Heart left ventricle (tissue), 16 donors: Measurements from ENCODE around the gene CTNND2. TPM values are rescaled to one million over a fixed set of nuclear protein-coding genes. Genes with fewer than 3 reads are reported as not detected.

Experiments
- ATAC-seq, 4 donors: fragments of 200-7000 bp; cut with Tn5 transposase; one replicate each; pipeline ENCODE4 v1.9.1; 2020 to 2022; ENCODE audit warnings: moderate library complexity in 4 of 4, mild to moderate bottlenecking in 3 of 4, moderate number of reproducible peaks in 1 of 4
- DNase-seq, 5 donors: peaks; one replicate each; pipeline ENCODE4 v3.0.0-alpha.2; 2020
- H3K27ac ChIP-seq, 12 donors: fragments of 200-600 bp; sonication (generic) in 4 of 12; one replicate each; pipeline versions ENCODE4 v1.5.0 to v1.8.0; 2016 to 2022; ENCODE audit warnings: mild to moderate bottlenecking in 2 of 12
- H3K27me3 ChIP-seq, 9 donors: fragments of 200-600 bp; sonication (generic) in 2 of 9; one replicate each; pipeline versions ENCODE4 v1.5.1 to v1.8.0; 2016 to 2022; ENCODE audit warnings: mild to moderate bottlenecking in 3 of 9
- H3K36me3 ChIP-seq, 9 donors: fragments of 200-600 bp; sonication (generic) in 2 of 9; one replicate each; pipeline versions ENCODE4 v1.5.0 to v1.8.0; 2018 to 2022; ENCODE audit warnings: mild to moderate bottlenecking in 2 of 9
- H3K4me1 ChIP-seq, 12 donors: fragments of 200-600 bp; sonication (generic) in 4 of 12; one replicate each; pipeline versions ENCODE4 v1.5.0 to v1.8.0; 2016 to 2022; ENCODE audit warnings: mild to moderate bottlenecking in 3 of 12
- H3K4me3 ChIP-seq, 12 donors: fragments of 200-600 bp; sonication (generic) in 4 of 12; one replicate each; pipeline versions ENCODE4 v1.5.0 to v1.8.0; 2017 to 2022; ENCODE audit warnings: mild to moderate bottlenecking in 9 of 12, moderate library complexity in 4 of 12
- H3K9me3 ChIP-seq, 12 donors: fragments of 200-600 bp; sonication (generic) in 4 of 12; one replicate each; pipeline versions ENCODE4 v1.5.0 to v1.8.0; 2016 to 2022; ENCODE audit warnings: mild to moderate bottlenecking in 1 of 12
- CTCF ChIP-seq, 12 donors: fragments of 200-600 bp; sonication (generic) in 4 of 12; IDR thresholded peaks; one replicate each; pipeline versions ENCODE4 v1.5.0 to v1.8.0; 2018 to 2022; ENCODE audit warnings: antibody characterized with exemption in 12 of 12, mild to moderate bottlenecking in 5 of 12
- POLR2A ChIP-seq, 2 donors: fragments of 450-650 bp; IDR thresholded peaks; one replicate each; pipeline ENCODE4 v1.6.1; 2017; ENCODE audit warnings: antibody characterized with exemption in 2 of 2, mild to moderate bottlenecking in 2 of 2, moderate library complexity in 2 of 2
- WGBS, 4 donors: extraction: QIAGEN DNeasy Blood & Tissue Kit in 2 of 4; methylation state at CpG; one replicate each; pipeline versions ENCODE4 v1.1.5 to v1.1.7; 2013 to 2018; 5-methylcytosine and 5-hydroxymethylcytosine counted together
- intact Hi-C, 10 donors: fragments of 100-400 bp; cut with DNase I; formaldehyde crosslinking; loops; one replicate each; pipeline versions ENCODE4 v1.11.1 to v1.14.2; 2022
- polyA plus RNA-seq, 2 donors: library from polyadenylated mRNA; stranded (reverse); fragments of 200-250 nt; gene quantifications; one replicate each; pipeline ENCODE4 v1.2.3, GENCODE V29; 2013
- total RNA-seq, 9 donors: library from RNA; depleted of rRNA in 2 of 9; stranded (reverse); fragments of >200 nt in 2 of 9; fragmentation: NEBNext Ultra II Directional in 3 of 9; extraction: Animal tissue kit (Norgen Biotek cat#: 25700) in 3 of 9; gene quantifications; one replicate each; pipeline versions ENCODE4 v1.1.0 to v1.2.4, GENCODE V29; 2016 to 2023
- donor health status: ischemic (EF 13 %, LVEDD 7.1; RV severe dilation, severe dysfunction).
- donor health status: healthy with polysubstance abuse.
- donor health status: DM: no; HTN: yes; CAD: no.
- donor health status: DM: no; HTN: no; CAD: no.
- donor health status: ischemic (EF 25% LVEDD 6.9; RV normal size, moderate dysfunction).
- donor health status: ischemic (EF 25% LVEDD 5.7; RV mildly dilated, moderate dysfunction).
- donor health status: healthy.
- donor health status: DM: yes; HTN: yes; CAD: no.
- donor health status: ischemic (EF 35%, LVEDD 5.7; RV mildly dilated, moderate dysfunction).
- donor health status: nonischemic (EF 11% LVEDD 7.7; RV severe dilation, severe dysfunction).
- donor health status: DM: yes; HTN: yes; CAD: no.
- donor health status: PGD.
- donor health status: ischemic (EF 29% LVEDD 5.4; RV normal size, mild dysfunction).
- donor health status: nonischemic (EF 23%, LVEDD 6.1; RV moderate dilation, normal function).

The CTNND2 gene
- total and polyA plus RNA-seq, 11 donors: 4.0 to 36.8 (median 20.2) TPM

- TF ChIP-seq CTCF (IDR thresholded peaks at IDR 0.05): no peak
- no peak for TF ChIP-seq POLR2A (IDR thresholded peaks at IDR 0.05)
- intact Hi-C loops: no loop called here
- Histone ChIP-seq H3K4me3 (no peak overlapping the region), H3K27me3 (no peaks in the 10 kb centered on the region), H3K4me1 (peaks cover 0 to 4% (median 0%) of the 10 kb centered on the region in 12 donors), H3K36me3 (no peaks in the 10 kb centered on the region), H3K9me3 (no peaks in the 10 kb centered on the region), H3K27ac (no peak overlapping the region)
- 85 to 94% (median 91%) methylated on average over 7 of the region's 7 CpGs for WGBS, 4 donors
- DNase-seq (no peak), ATAC-seq (no peak)
Measured at GRCh38 chr5:11692636-11693035, 211.6 kb downstream of the CTNND2 start.

GRCh38 chr5:11687498-11687897 lies 216.7 kb downstream of the CTNND2 start:
- intact Hi-C loops: no loop called here
- Histone ChIP-seq H3K27ac (no peak overlapping the region), H3K27me3 (no peaks in the 10 kb centered on the region), H3K4me1 (peaks cover 0 to 4% (median 0%) of the 10 kb centered on the region in 12 donors), H3K4me3 (no peak overlapping the region), H3K36me3 (no peaks in the 10 kb centered on the region), H3K9me3 (no peaks in the 10 kb centered on the region)
- no peak for TF ChIP-seq POLR2A (IDR thresholded peaks at IDR 0.05)
- no peak for TF ChIP-seq CTCF (IDR thresholded peaks at IDR 0.05)
- DNase-seq (no peak), ATAC-seq (peak in 1 of 4 donors; percentile 50)
- WGBS, 4 donors: 33 to 49% (median 39%) methylated on average over 1 of the region's 1 CpG

GRCh38 chr5:11684607-11685006 lies 219.6 kb downstream of the CTNND2 start:
- Histone ChIP-seq H3K27me3 (no peaks in the 10 kb centered on the region), H3K4me1 (peaks cover 0 to 4% (median 0%) of the 10 kb centered on the region in 12 donors), H3K27ac (no peak overlapping the region), H3K9me3 (no peaks in the 10 kb centered on the region), H3K36me3 (no peaks in the 10 kb centered on the region), H3K4me3 (no peak overlapping the region)
- DNase-seq (no peak), ATAC-seq (peak in 1 of 4 donors; percentile 24)
- intact Hi-C loops: no loop called here
- 62 to 68% (median 66%) methylated on average over 2 of the region's 2 CpGs for WGBS, 4 donors
- TF ChIP-seq POLR2A (IDR thresholded peaks at IDR 0.05) (no peak), CTCF (IDR thresholded peaks at IDR 0.05) (no peak)

GRCh38 chr5:11683666-11684065 lies 220.6 kb downstream of the CTNND2 start:
- Histone ChIP-seq H3K4me3 (no peak overlapping the region), H3K27ac (no peak overlapping the region), H3K4me1 (peaks cover 0 to 4% (median 0%) of the 10 kb centered on the region in 12 donors), H3K27me3 (no peaks in the 10 kb centered on the region), H3K36me3 (no peaks in the 10 kb centered on the region), H3K9me3 (no peaks in the 10 kb centered on the region)
- ATAC-seq: peak in 2 of 4 donors; percentile 38 to 42
- no peak for TF ChIP-seq CTCF (IDR thresholded peaks at IDR 0.05)
- intact Hi-C loops: no loop called here
- 77 to 85% (median 83%) methylated on average over 2 of the region's 2 CpGs for WGBS, 4 donors
- peak in 3 of 5 donors; percentile 8 to 72 (median 34) for DNase-seq
